Measurements from ENCODE around the gene GAK. TPM values are rescaled to one million over a fixed set of nuclear protein-coding genes. Genes with fewer than 3 reads are reported as not detected.
A peak's percentile ranks its signal among the peaks of the same experiment; 100 is the strongest.
"Not testable (repeated sequence)": the region's sequence is repeated elsewhere in the genome, so short reads cannot be mapped to it uniquely, and the experiment has no call there.

The GAK gene
- total and polyA plus RNA-seq, 9 donors = 26.4 to 44.0 (median 33.2) TPM

- no peak for DNase-seq
- no peak overlapping the region for H3K27ac ChIP-seq (ENCODE audit: low read length)
- no peak overlapping the region for H3K4me3 ChIP-seq (ENCODE audit: low read length)
- H3K4me1 ChIP-seq (ENCODE audit: control insufficient read depth, insufficient read depth, low read length) = peaks cover 3% of the 10 kb centered on the region
- H3K27me3 ChIP-seq (ENCODE audit: control insufficient read depth, insufficient read depth, low read length) = peaks cover 9% of the 10 kb centered on the region
- no peaks in the 10 kb centered on the region for H3K36me3 ChIP-seq (ENCODE audit: control insufficient read depth, insufficient read depth, low read length)
- no peaks in the 10 kb centered on the region for H3K9me3 ChIP-seq (replicated peaks; ENCODE audit: control insufficient read depth, low read depth, low read length)
- 24% methylated on average over 23 of the region's 28 CpGs for WGBS (ENCODE audit: insufficient coverage)
These were observed 13.4 kb upstream of the GAK start for GRCh38 chr4:945274-946102.

DNA sequence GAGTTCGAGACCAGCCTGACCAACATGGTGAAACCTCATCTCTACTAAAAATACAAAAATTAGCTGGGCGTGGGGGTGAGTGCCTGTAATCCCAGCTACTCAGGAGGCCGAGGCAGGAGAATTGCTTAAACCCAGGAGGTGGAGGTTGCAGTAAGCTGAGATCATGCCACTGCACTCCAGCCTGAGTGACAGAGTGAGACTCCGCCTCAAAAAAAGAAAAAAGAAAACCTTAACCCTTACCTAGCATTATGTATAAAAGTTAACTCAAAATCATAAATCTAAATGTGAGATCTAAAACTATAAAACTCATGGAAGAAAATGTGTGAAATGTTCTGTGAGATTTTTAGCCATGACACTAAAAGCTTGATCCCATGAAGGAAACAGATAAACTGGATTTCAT lies 7.4 kb upstream of the GAK start:
- not testable (repeated sequence) for H3K27me3 ChIP-seq (ENCODE audit: control insufficient read depth, insufficient read depth, low read length); H3K36me3 ChIP-seq (ENCODE audit: control insufficient read depth, insufficient read depth, low read length); DNase-seq; H3K4me3 ChIP-seq (ENCODE audit: low read length); H3K9me3 ChIP-seq (replicated peaks; ENCODE audit: control insufficient read depth, low read depth, low read length); H3K27ac ChIP-seq (ENCODE audit: low read length); H3K4me1 ChIP-seq (ENCODE audit: control insufficient read depth, insufficient read depth, low read length)
- no CpG with 5 or more reads among the region's 4 CpGs for WGBS (ENCODE audit: insufficient coverage)

DNA sequence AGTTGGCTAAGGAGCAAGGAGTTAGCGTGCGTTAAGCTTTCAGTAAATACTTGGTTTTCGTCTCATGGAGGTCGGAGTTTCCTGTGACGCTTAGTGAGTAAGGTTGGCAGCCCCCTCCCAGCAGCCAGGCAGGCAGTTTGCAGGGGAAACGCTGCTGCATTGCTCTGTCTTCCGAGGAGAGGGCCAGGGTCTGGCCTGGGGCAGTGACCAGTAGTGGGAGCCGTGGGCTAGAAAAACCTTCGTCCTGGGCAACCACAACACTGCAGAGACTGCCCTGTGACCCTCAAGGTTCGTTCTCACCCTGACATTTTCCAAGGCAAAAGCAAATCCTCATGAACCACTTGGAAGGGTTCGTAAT lies 576 bp upstream of the GAK start:
- H3K4me3 ChIP-seq (ENCODE audit: low read length) = peak overlapping the region; percentile 91
- peak overlapping the region; percentile 72 for H3K27ac ChIP-seq (ENCODE audit: low read length)
- H3K4me1 ChIP-seq (ENCODE audit: control insufficient read depth, insufficient read depth, low read length) = peaks cover 18% of the 10 kb centered on the region
- no peak for DNase-seq
- no peaks in the 10 kb centered on the region for H3K9me3 ChIP-seq (replicated peaks; ENCODE audit: control insufficient read depth, low read depth, low read length)
- H3K36me3 ChIP-seq (ENCODE audit: control insufficient read depth, insufficient read depth, low read length) = no peaks in the 10 kb centered on the region
- no peaks in the 10 kb centered on the region for H3K27me3 ChIP-seq (ENCODE audit: control insufficient read depth, insufficient read depth, low read length)
- 0% methylated on average over 9 of the region's 11 CpGs for WGBS (ENCODE audit: insufficient coverage)

DNA sequence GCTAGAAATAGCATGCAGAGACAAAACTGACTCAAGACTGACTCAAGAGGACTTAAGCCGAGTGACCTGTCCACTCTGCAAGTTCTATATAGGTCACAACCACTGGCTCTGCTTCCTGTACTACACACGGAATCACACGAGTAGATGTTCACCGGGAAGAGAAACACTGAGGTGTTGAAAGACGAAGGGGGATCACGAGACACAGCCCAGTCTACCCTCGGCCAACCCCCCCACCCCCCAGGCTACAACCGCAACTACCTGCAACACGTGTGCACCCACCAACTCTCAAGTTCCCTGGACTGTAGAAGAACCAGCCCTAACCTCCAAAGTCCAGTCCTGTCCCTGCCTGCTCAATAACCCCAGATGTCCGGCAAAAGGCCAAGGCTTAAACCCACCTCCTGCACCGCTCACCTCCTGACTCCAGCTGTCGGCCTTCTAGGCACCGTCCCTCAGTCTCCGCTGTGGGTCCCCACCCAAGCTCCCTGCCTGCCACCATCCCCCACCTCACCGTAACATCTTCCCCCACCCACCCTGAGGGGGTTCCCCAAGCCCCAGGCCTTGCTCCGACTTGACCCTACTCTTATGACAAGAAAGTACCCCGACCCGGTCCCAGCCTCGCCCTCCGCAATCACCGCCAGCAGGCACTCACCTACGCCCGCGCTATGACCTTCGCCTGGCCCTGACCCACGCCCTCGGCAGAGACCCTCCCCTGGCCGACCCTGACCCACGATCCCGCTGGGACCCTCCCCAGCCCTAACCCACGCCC lies 739 bp downstream of the GAK start:
- WGBS (ENCODE audit: insufficient coverage) = 4% methylated on average over 23 of the region's 31 CpGs
- Histone ChIP-seq H3K27ac (ENCODE audit: low read length) (peak overlapping the region; percentile 59), H3K4me3 (ENCODE audit: low read length) (peak overlapping the region; percentile 91), H3K4me1 (ENCODE audit: control insufficient read depth, insufficient read depth, low read length) (peaks cover 18% of the 10 kb centered on the region), H3K36me3 (ENCODE audit: control insufficient read depth, insufficient read depth, low read length) (no peaks in the 10 kb centered on the region), H3K27me3 (ENCODE audit: control insufficient read depth, insufficient read depth, low read length) (no peaks in the 10 kb centered on the region), H3K9me3 (replicated peaks; ENCODE audit: control insufficient read depth, low read depth, low read length) (no peaks in the 10 kb centered on the region)
- peak; percentile 38 for DNase-seq

DNA sequence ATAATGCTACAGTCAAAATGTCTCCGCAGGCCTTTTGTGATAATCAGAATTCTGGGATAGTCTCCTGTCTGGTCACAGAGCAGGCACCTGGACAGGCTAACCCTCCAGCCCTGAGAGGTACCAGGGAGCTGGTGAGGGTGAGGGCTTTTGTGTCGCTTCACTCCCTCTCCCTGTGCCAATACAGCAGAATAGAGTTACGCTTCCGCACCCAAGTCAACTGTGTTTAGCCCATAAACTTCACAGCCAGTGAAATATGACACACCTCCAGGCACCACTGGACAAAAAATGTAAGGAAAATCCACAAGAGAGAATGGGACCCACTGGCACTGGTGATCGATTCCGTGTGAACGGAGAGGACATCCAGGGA lies 1.3 kb downstream of the GAK start:
- H3K9me3 ChIP-seq (replicated peaks; ENCODE audit: control insufficient read depth, low read depth, low read length) = no peaks in the 10 kb centered on the region
- no peak overlapping the region for H3K27ac ChIP-seq (ENCODE audit: low read length)
- H3K4me3 ChIP-seq (ENCODE audit: low read length) = peak overlapping the region; percentile 91
- no peaks in the 10 kb centered on the region for H3K27me3 ChIP-seq (ENCODE audit: control insufficient read depth, insufficient read depth, low read length)
- no peaks in the 10 kb centered on the region for H3K36me3 ChIP-seq (ENCODE audit: control insufficient read depth, insufficient read depth, low read length)
- DNase-seq = no peak
- peaks cover 18% of the 10 kb centered on the region for H3K4me1 ChIP-seq (ENCODE audit: control insufficient read depth, insufficient read depth, low read length)
- 50% methylated on average over 6 of the region's 7 CpGs for WGBS (ENCODE audit: insufficient coverage)

DNA sequence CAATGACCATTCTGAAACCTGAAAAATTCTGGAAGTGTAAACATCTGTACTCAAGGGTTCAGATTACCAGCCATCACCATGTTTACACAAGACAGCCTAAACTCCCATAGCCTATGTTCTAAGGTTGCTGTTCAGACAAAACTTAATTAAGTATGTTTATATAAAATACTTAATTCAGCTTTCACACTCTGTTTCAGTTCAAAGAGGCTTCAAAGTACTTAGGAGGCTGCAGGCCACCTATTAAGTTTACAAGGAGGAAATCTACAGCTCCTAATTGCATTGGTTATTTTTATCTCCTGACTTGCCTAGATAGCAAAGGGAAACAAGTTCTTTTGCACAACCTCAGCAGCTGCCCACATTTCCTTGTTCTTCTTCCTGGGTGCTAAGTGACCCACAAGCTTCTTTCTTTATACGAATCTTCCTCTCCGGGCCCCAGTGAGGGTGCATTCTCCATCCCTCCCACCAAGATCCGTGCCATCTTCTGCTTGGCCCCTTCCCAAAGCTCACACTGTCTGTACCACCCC lies 2.0 kb downstream of the GAK start:
- Histone ChIP-seq H3K9me3 (replicated peaks; ENCODE audit: control insufficient read depth, low read depth, low read length) (no peaks in the 10 kb centered on the region), H3K27ac (ENCODE audit: low read length) (no peak overlapping the region), H3K4me1 (ENCODE audit: control insufficient read depth, insufficient read depth, low read length) (peaks cover 18% of the 10 kb centered on the region), H3K36me3 (ENCODE audit: control insufficient read depth, insufficient read depth, low read length) (no peaks in the 10 kb centered on the region), H3K27me3 (ENCODE audit: control insufficient read depth, insufficient read depth, low read length) (no peaks in the 10 kb centered on the region), H3K4me3 (ENCODE audit: low read length) (no peak overlapping the region)
- 40% methylated on average over 3 of the region's 3 CpGs for WGBS (ENCODE audit: insufficient coverage)
- peak; percentile 25 for DNase-seq

DNA sequence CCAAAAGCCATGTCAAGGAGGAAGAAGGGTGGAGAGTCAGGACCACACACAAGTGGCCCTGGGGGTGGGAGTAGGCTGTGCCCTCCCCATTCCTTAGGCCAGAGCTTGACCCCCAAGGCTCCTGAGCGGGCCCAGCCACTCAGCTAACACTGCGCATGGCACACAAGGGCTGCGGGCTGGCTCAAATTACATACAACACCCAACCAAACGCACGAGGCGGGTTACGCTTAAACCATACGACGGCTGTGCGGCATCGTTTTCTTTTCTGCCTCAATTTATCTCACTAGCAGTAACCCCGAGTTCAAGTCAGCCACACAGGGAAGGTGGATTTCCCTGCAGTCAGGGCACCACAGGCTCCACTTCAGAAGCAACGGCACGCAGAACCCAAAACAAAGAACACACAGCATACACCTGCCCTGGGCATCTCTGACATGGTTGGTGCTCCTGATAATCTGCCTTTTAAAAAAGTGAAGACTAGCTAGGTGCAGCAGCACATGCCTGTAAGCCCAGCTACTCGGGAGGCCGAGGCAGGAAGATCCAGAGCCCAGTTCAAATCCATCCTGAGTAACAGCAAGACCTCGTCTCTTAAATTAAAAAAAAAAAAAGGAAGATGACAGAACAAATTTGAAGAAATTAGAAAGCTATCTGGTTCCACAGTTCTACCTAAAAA lies 2.9 kb downstream of the GAK start:
- Histone ChIP-seq H3K4me1 (ENCODE audit: control insufficient read depth, insufficient read depth, low read length) (peaks cover 18% of the 10 kb centered on the region), H3K4me3 (ENCODE audit: low read length) (no peak overlapping the region), H3K27ac (ENCODE audit: low read length) (no peak overlapping the region), H3K36me3 (ENCODE audit: control insufficient read depth, insufficient read depth, low read length) (no peaks in the 10 kb centered on the region), H3K27me3 (ENCODE audit: control insufficient read depth, insufficient read depth, low read length) (no peaks in the 10 kb centered on the region), H3K9me3 (replicated peaks; ENCODE audit: control insufficient read depth, low read depth, low read length) (no peaks in the 10 kb centered on the region)
- 90% methylated on average over 11 of the region's 17 CpGs for WGBS (ENCODE audit: insufficient coverage)
- DNase-seq = no peak

GRCh38 chr4:927566-927965 lies 4.5 kb downstream of the GAK start:
- DNase-seq; H3K9me3 ChIP-seq (replicated peaks; ENCODE audit: control insufficient read depth, low read depth, low read length); H3K27ac ChIP-seq (ENCODE audit: low read length); H3K4me3 ChIP-seq (ENCODE audit: low read length); H3K36me3 ChIP-seq (ENCODE audit: control insufficient read depth, insufficient read depth, low read length); H3K27me3 ChIP-seq (ENCODE audit: control insufficient read depth, insufficient read depth, low read length): not testable (repeated sequence)
- WGBS (ENCODE audit: insufficient coverage) = 91% methylated on average over 17 of the region's 21 CpGs
- H3K4me1 ChIP-seq (ENCODE audit: control insufficient read depth, insufficient read depth, low read length) = peaks cover 13% of the 10 kb centered on the region

- no peaks in the 10 kb centered on the region for H3K27me3 ChIP-seq (ENCODE audit: control insufficient read depth, insufficient read depth, low read length)
- H3K4me3 ChIP-seq (ENCODE audit: low read length) = no peak overlapping the region
- no peaks in the 10 kb centered on the region for H3K9me3 ChIP-seq (replicated peaks; ENCODE audit: control insufficient read depth, low read depth, low read length)
- H3K36me3 ChIP-seq (ENCODE audit: control insufficient read depth, insufficient read depth, low read length) = no peaks in the 10 kb centered on the region
- H3K4me1 ChIP-seq (ENCODE audit: control insufficient read depth, insufficient read depth, low read length) = peaks cover 13% of the 10 kb centered on the region
- DNase-seq = no peak
- 40% methylated on average over 2 of the region's 17 CpGs for WGBS (ENCODE audit: insufficient coverage)
- H3K27ac ChIP-seq (ENCODE audit: low read length) = no peak overlapping the region
These were observed 5.6 kb downstream of the GAK start for GRCh38 chr4:926538-926937.

Data from muscle of leg (tissue), 11 donors.